ENCODE measurements around the gene ARL6IP6. TPM values are rescaled to one million over a fixed set of nuclear protein-coding genes. Genes with fewer than 3 reads are reported as not detected.

The ARL6IP6 gene
- total and polyA plus RNA-seq, 10 of the 15 experiments (the other 5 are each of a cell fraction or from before 2014, with no cell fraction given), result 15.8 to 87.3 (median 28.4) TPM

DNA sequence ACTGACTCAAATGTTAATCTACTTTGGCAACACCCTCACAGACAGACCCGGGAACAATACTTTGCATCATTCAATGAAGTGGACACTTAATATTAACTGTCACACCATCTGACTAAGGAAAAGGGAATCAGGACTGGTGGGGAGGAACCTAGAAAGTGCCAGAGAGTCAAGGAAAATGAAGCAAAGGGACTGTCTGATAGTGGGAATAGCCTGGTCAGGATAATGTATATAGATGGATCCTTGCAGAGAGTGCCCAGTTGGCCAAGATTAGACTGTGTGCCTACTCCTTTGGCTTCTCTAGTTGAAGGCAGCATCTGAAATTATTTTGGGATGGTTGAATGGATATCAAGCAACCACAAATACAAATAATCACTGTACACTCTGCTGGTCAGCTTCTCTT is 45.2 kb downstream of the ARL6IP6 start (continued):
- TF ChIP-seq ZBED1 (IDR thresholded peaks at IDR 0.05; ENCODE audit: borderline replicate concordance) (no peak), ZNF207 (IDR thresholded peaks at IDR 0.05; ENCODE audit: borderline replicate concordance) (no peak), HDAC6 (IDR thresholded peaks at IDR 0.05; ENCODE audit: unreplicated experiment) (no peak), GABPA (IDR thresholded peaks at IDR 0.05; ENCODE audit: low read depth) (no peak)
- TF ChIP-seq, protein P1, sequence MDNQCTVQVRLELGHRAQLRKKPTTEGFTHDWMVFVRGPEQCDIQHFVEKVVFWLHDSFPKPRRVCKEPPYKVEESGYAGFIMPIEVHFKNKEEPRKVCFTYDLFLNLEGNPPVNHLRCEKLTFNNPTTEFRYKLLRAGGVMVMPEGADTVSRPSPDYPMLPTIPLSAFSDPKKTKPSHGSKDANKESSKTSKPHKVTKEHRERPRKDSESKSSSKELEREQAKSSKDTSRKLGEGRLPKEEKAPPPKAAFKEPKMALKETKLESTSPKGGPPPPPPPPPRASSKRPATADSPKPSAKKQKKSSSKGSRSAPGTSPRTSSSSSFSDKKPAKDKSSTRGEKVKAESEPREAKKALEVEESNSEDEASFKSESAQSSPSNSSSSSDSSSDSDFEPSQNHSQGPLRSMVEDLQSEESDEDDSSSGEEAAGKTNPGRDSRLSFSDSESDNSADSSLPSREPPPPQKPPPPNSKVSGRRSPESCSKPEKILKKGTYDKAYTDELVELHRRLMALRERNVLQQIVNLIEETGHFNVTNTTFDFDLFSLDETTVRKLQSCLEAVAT (IDR thresholded peaks at IDR 0.05), result no peak

DNA sequence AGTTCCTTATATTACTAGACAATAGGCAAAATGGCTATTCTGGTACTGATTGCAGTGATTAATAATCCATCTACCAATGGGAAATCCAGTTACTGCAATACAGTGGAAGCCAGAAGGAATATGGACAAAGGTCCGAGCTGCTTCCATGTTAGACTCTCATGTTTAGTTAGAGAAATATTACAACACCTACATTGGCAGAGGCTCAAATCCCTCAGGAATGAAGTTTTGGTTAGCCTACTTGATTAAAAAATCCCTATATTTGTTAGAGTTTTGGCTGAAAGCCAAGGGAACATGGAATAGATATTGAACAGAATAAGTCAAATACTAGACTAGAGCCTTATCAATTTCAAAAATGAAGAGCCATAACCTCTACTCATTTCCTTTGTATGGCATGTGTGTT is 48.5 kb downstream of the ARL6IP6 start:
- FAIRE-seq (no peak), DNase-seq (ENCODE audit: low read depth, low spot score) (no peak), ATAC-seq (no peak)
- H3K27me3 ChIP-seq (replicated peaks in 1 of 2; ENCODE audit: control insufficient read depth in 2 of 2, insufficient read depth in 2 of 2, low read length in 1 of 2), result no peaks in the 10 kb centered on the region
- CTCF ChIA-PET, result no interaction called here
- no peaks in the 10 kb centered on the region for H3K9me3 ChIP-seq (replicated peaks; ENCODE audit: control insufficient read depth, insufficient read depth, low read length)
- H3K27ac ChIP-seq (ENCODE audit: control insufficient read depth, insufficient read depth), result no peak overlapping the region
- TF ChIP-seq TAF1 (IDR thresholded peaks at IDR 0.05; ENCODE audit: borderline replicate concordance, low read depth, low read length), result no peak
- TF ChIP-seq SP1 (IDR thresholded peaks at IDR 0.05; ENCODE audit: low read depth, low read length), result no peak
- no peak for TF ChIP-seq ZNF207 (IDR thresholded peaks at IDR 0.05; ENCODE audit: borderline replicate concordance)
- TF ChIP-seq SMAD5 (IDR thresholded peaks at IDR 0.05; ENCODE audit: low read depth), result no peak
- no peak for TF ChIP-seq BRCA1 (IDR thresholded peaks at IDR 0.05; ENCODE audit: low read depth, low read length)
- no peak for TF ChIP-seq CBX3 (IDR thresholded peaks at IDR 0.05; ENCODE audit: borderline replicate concordance, low read depth)
- TF ChIP-seq RAD21 (IDR thresholded peaks at IDR 0.05; ENCODE audit: insufficient read depth, low read depth, low read length), result no peak
- no peak for TF ChIP-seq PML (IDR thresholded peaks at IDR 0.05; ENCODE audit: low read length)
- TF ChIP-seq, protein P2, sequence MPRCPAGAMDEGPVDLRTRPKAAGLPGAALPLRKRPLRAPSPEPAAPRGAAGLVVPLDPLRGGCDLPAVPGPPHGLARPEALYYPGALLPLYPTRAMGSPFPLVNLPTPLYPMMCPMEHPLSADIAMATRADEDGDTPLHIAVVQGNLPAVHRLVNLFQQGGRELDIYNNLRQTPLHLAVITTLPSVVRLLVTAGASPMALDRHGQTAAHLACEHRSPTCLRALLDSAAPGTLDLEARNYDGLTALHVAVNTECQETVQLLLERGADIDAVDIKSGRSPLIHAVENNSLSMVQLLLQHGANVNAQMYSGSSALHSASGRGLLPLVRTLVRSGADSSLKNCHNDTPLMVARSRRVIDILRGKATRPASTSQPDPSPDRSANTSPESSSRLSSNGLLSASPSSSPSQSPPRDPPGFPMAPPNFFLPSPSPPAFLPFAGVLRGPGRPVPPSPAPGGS (IDR thresholded peaks at IDR 0.05; ENCODE audit: borderline replicate concordance, insufficient read depth, low read depth, low read length, poor library complexity, severe bottlenecking), result no peak
- TF ChIP-seq CREB1 (IDR thresholded peaks at IDR 0.05; ENCODE audit: low read depth), result no peak
- TF ChIP-seq JUNB (IDR thresholded peaks at IDR 0.05), result no peak
- TF ChIP-seq STAT1 (conservative IDR thresholded peaks at IDR 0.05), result no peak
- no peaks in the 10 kb centered on the region; a peak in 2 of 4 replicates for H3K36me3 ChIP-seq (ENCODE audit: control insufficient read depth in 2 of 2, insufficient read depth in 2 of 2, low read length in 1 of 2)
- no TSS peak for BruUV-seq (replicated peaks)
- no peak overlapping the region for H3K4me2 ChIP-seq (ENCODE audit: control insufficient read depth, insufficient read depth)
- no peak overlapping the region for H2AFZ ChIP-seq (ENCODE audit: control insufficient read depth, low read depth, low read length)
- WGBS (ENCODE audit: insufficient coverage, insufficient replicate concordance, low lambda C conversion rate, missing lambda C conversion rate), result 77% methylated on average over 1 of the region's 1 CpG
- POLR2A ChIA-PET, result no interaction called here
- H3K4me3 ChIP-seq, result no peak overlapping the region
- RAD21 ChIA-PET (ENCODE audit: unreplicated experiment), result no interaction called here
- in situ Hi-C loops (cut with MboI) (no loop called here), intact Hi-C loops (cut with micrococcal nuclease; ENCODE audit: unreplicated experiment) (no loop called here)
- no peaks in the 10 kb centered on the region for H3K79me2 ChIP-seq (ENCODE audit: control insufficient read depth, insufficient read depth, low read length)
- SMC1A ChIA-PET (ENCODE audit: uncharacterized antibody, unreplicated experiment), result no interaction called here
- H4K20me1 ChIP-seq (ENCODE audit: control insufficient read depth, insufficient read depth), result no peaks in the 10 kb centered on the region
- H3K4me1 ChIP-seq (ENCODE audit: control insufficient read depth, insufficient read depth, low read length), result no peaks in the 10 kb centered on the region
- H3K9ac ChIP-seq (ENCODE audit: control insufficient read depth, insufficient read depth, low read length), result no peak overlapping the region
